Right cardiac atrium (tissue), 5 donors: ENCODE data around the gene PVR. TPM values are rescaled to one million over a fixed set of nuclear protein-coding genes. Genes with fewer than 3 reads are reported as not detected.

Experiments
- microRNA-seq, 2 donors: library from miRNA; unstranded; fragments of <30 nt; microRNA quantifications; one replicate each; pipeline ENCODE4 v1.2.0, GENCODE V29; 2020 to 2021
- polyA plus RNA-seq: library from polyadenylated mRNA; stranded (reverse); fragments of 200-250 nt; gene quantifications from one replicate; pipeline ENCODE4 v1.2.3, GENCODE V29; 2013
- total RNA-seq, 4 donors: library from RNA; stranded (reverse); fragmentation: NEBNext Ultra II Directional; extraction: Animal tissue kit (Norgen Biotek cat#: 25700); gene quantifications; one replicate each; pipeline ENCODE4 v1.2.1, GENCODE V29; 2021
- donor health status: healthy with polysubstance abuse.
- donor health status: DM: no; HTN: yes; CAD: no.
- donor health status: DM: no; HTN: no; CAD: no.
- donor health status: DM: no; HTN: yes; CAD: no; lungs with severe emphysema.
- donor health status: DM: yes; HTN: yes; CAD: no.

PVR gene
- total and polyA plus RNA-seq, 5 donors: 25.0 to 44.8 (median 27.3) TPM

Small RNA genes lying within 50 kb of the gene (microRNA-seq; reads per million reads assigned to microRNA genes)
- 0 reads per million in 2 donors for gene MIR4531

Other genes starting within 250 kb of the PVR start
- gene ZNF285, start 242.3 kb upstream of the PVR start, total RNA-seq: 1 to 10 TPM; 2.7 to 5.5 (median 3.9) TPM
- gene ZNF285, start 242.3 kb upstream of the PVR start, polyA plus RNA-seq: 2.2 TPM
- 1 to 10 TPM; 7.0 to 7.8 (median 7.2) TPM for gene ZNF229, start 195.4 kb upstream of the PVR start, total RNA-seq
- 3.3 TPM for gene ZNF229, start 195.4 kb upstream of the PVR start, polyA plus RNA-seq
- gene ZNF180, start 143.4 kb upstream of the PVR start, total RNA-seq: 1 to 10 TPM; 5.3 to 6.5 (median 6.0) TPM
- gene ZNF180, start 143.4 kb upstream of the PVR start, polyA plus RNA-seq: 2.6 TPM
- not detected for gene CEACAM20, start 114.2 kb upstream of the PVR start, total RNA-seq
- gene CEACAM20, start 114.2 kb upstream of the PVR start, polyA plus RNA-seq: not detected
- gene IGSF23, start 30.3 kb upstream of the PVR start, total RNA-seq: not detected
- not detected for gene IGSF23, start 30.3 kb upstream of the PVR start, polyA plus RNA-seq
- gene CEACAM19, start 27.6 kb downstream of the PVR start, total RNA-seq: 1 to 10 TPM; 1.8 to 6.1 (median 2.3) TPM
- 4.4 TPM for gene CEACAM19, start 27.6 kb downstream of the PVR start, polyA plus RNA-seq
- gene CEACAM16, start 55.2 kb downstream of the PVR start, total RNA-seq: not detected
- not detected for gene CEACAM16, start 55.2 kb downstream of the PVR start, polyA plus RNA-seq
- 10 to 100 TPM; 14.9 to 39.4 (median 17.9) TPM for gene BCL3, start 104.8 kb downstream of the PVR start, total RNA-seq
- gene BCL3, start 104.8 kb downstream of the PVR start, polyA plus RNA-seq: 25.8 TPM
- not detected for gene CBLC, start 134.0 kb downstream of the PVR start, total RNA-seq
- not detected for gene CBLC, start 134.0 kb downstream of the PVR start, polyA plus RNA-seq
- gene BCAM, start 165.2 kb downstream of the PVR start, total RNA-seq: 100 to 1,000 TPM in 1 of 4 donors, 10 to 100 TPM in 3; 69.9 to 130 (median 80.1) TPM
- gene BCAM, start 165.2 kb downstream of the PVR start, polyA plus RNA-seq: 107 TPM
- 100 to 1,000 TPM in 1 of 4 donors, 10 to 100 TPM in 3; 47.8 to 106 (median 57.5) TPM for gene NECTIN2, start 202.4 kb downstream of the PVR start, total RNA-seq
- gene NECTIN2, start 202.4 kb downstream of the PVR start, polyA plus RNA-seq: 44.2 TPM
- 10 to 100 TPM; 36.7 to 51.4 (median 46.8) TPM for gene TOMM40, start 247.3 kb downstream of the PVR start, total RNA-seq
- 38.5 TPM for gene TOMM40, start 247.3 kb downstream of the PVR start, polyA plus RNA-seq